Femur (tissue), 1 donor: ENCODE results near the gene GNAZ.
A peak's percentile ranks its signal among the peaks of the same experiment; 100 is the strongest.
"Not testable (repeated sequence)": the region's sequence is repeated elsewhere in the genome, so short reads cannot be mapped to it uniquely, and the experiment has no call there.

Experiments used
- DNase-seq: peaks from one replicate; pipeline ENCODE4 v3.0.0-alpha.2; 2017

Gene GNAZ

GRCh38 chr22:23122992-23123803 lies 52.9 kb downstream of the GNAZ start:
- DNase-seq: no peak

- DNase-seq: no peak
These were observed 53.5 kb downstream of the GNAZ start for GRCh38 chr22:23123804-23124254.

GRCh38 chr22:23124611-23125511 lies 54.5 kb downstream of the GNAZ start:
- DNase-seq: no peak

GRCh38 chr22:23125512-23126103 lies 55.3 kb downstream of the GNAZ start:
- DNase-seq: no peak

- DNase-seq: no peak
These were observed 56.1 kb downstream of the GNAZ start for GRCh38 chr22:23126165-23127054.

- DNase-seq: no peak
These were observed 56.9 kb downstream of the GNAZ start for GRCh38 chr22:23127055-23127756.

GRCh38 chr22:23127788-23128187 lies 57.5 kb downstream of the GNAZ start:
- DNase-seq: no peak

- peak; percentile 85 for DNase-seq
These were observed 58.2 kb downstream of the GNAZ start for GRCh38 chr22:23128269-23129108.

GRCh38 chr22:23129149-23129548 lies 58.8 kb downstream of the GNAZ start:
- no peak for DNase-seq

- DNase-seq: no peak
These were observed 60.4 kb downstream of the GNAZ start for GRCh38 chr22:23130697-23131096.

- no peak for DNase-seq
These were observed 61.6 kb downstream of the GNAZ start for GRCh38 chr22:23131931-23132330.

- DNase-seq: no peak
These were observed 62.2 kb downstream of the GNAZ start for GRCh38 chr22:23132376-23133091.

GRCh38 chr22:23133922-23134321 lies 63.6 kb downstream of the GNAZ start:
- no peak for DNase-seq

GRCh38 chr22:23136991-23137390 lies 66.7 kb downstream of the GNAZ start:
- not testable (repeated sequence) for DNase-seq

- no peak for DNase-seq
These were observed 67.1 kb downstream of the GNAZ start for GRCh38 chr22:23137468-23137867.

GRCh38 chr22:23137905-23138561 lies 67.7 kb downstream of the GNAZ start:
- peak; percentile 66 for DNase-seq

- no peak for DNase-seq
These were observed 68.5 kb downstream of the GNAZ start for GRCh38 chr22:23138584-23139435.

GRCh38 chr22:23140385-23140784 lies 70.1 kb downstream of the GNAZ start:
- DNase-seq: no peak
